Right atrium auricular region (tissue), 2 donors: ENCODE measurements around the gene AKR7A2. TPM values are rescaled to one million over a fixed set of nuclear protein-coding genes. Genes with fewer than 3 reads are reported as not detected.

Source experiments
- DNase-seq: peaks from one replicate; pipeline ENCODE4 v3.0.0-alpha.2; 2019; ENCODE audit warnings: low spot score
- H3K27ac ChIP-seq, 2 donors: fragments of 200-600 bp; sonication (generic); 1 replicate in 1 of 2; 2 replicates in 1 of 2; pipeline ENCODE4 v1.5.1; 2016 to 2019
- H3K27me3 ChIP-seq, 2 donors: fragments of 200-600 bp; sonication (generic); one replicate each; pipeline versions ENCODE4 v1.5.1 to v1.6.0; 2017 to 2019
- H3K36me3 ChIP-seq: fragments of 200-600 bp; sonication (generic); one replicate; pipeline ENCODE4 v1.5.1; 2016
- H3K4me1 ChIP-seq, 2 donors: fragments of 200-600 bp; sonication (generic); one replicate each; pipeline versions ENCODE4 v1.5.1 to v1.6.0; 2017 to 2019
- H3K4me3 ChIP-seq, 2 donors: fragments of 200-600 bp; sonication (generic); 1 replicate in 1 of 2; 2 replicates in 1 of 2; pipeline ENCODE4 v1.5.1; 2017 to 2019; ENCODE audit warnings: mild to moderate bottlenecking in 1 of 2, moderate library complexity in 1 of 2
- H3K9me3 ChIP-seq, 2 donors: fragments of 200-600 bp; sonication (generic); one replicate each; pipeline ENCODE4 v1.5.1; 2019
- CTCF ChIP-seq, 2 donors: fragments of 200-600 bp; sonication (generic); IDR thresholded peaks; one replicate each; pipeline ENCODE4 v1.5.1; 2019; ENCODE audit warnings: antibody characterized with exemption in 2 of 2
- total RNA-seq, 2 donors: library from RNA; depleted of rRNA; stranded (reverse); fragments of >200 nt; gene quantifications; one replicate each; pipeline ENCODE4 v1.1.0, GENCODE V29; 2016

Gene AKR7A2
- total RNA-seq, 2 donors from 2014 or later = 51.1 to 69.3 TPM

- no peak for DNase-seq
- Histone ChIP-seq H3K27me3 (no peaks in the 10 kb centered on the region), H3K27ac (no peak overlapping the region), H3K4me1 (peaks cover 0 to 34% of the 10 kb centered on the region in 2 donors), H3K4me3 (no peak overlapping the region), H3K9me3 (no peaks in the 10 kb centered on the region), H3K36me3 (peaks cover 43% of the 10 kb centered on the region)
- TF ChIP-seq CTCF (IDR thresholded peaks at IDR 0.05) = no peak
These were observed 57.5 kb downstream of the AKR7A2 start for GRCh38 chr1:19254416-19254815.

Other genes with a start within 250 kb of the AKR7A2 start
- gene UBR4, start 101.9 kb downstream of the AKR7A2 start, total RNA-seq = 10 to 100 TPM; 75.1 to 88.0 TPM
- 10 to 100 TPM; 30.7 to 36.7 TPM for gene EMC1, start 60.6 kb downstream of the AKR7A2 start, total RNA-seq
- 10 to 100 TPM in 1 of 2 donors, 1 to 10 TPM in 1; 8.6 to 16.1 TPM for gene MRTO4, start 60.3 kb downstream of the AKR7A2 start, total RNA-seq
- gene AKR7A3, start 23.4 kb downstream of the AKR7A2 start, total RNA-seq = under 1 TPM in 1 of 2 donors, not detected in 1; 0.20 TPM
- 1 to 10 TPM; 6.8 to 9.7 TPM for gene SLC66A1, start 182 bp upstream of the AKR7A2 start, total RNA-seq
- 100 to 1,000 TPM in 1 of 2 donors, 10 to 100 TPM in 1; 87.8 to 122 TPM for gene CAPZB, start 173.4 kb upstream of the AKR7A2 start, total RNA-seq